Heart left ventricle (tissue), 16 donors: Measurements from ENCODE around the gene SYNE4. TPM values are rescaled to one million over a fixed set of nuclear protein-coding genes. Genes with fewer than 3 reads are reported as not detected.

Experiments
- ATAC-seq, 4 donors: fragments of 200-7000 bp; cut with Tn5 transposase; one replicate each; pipeline ENCODE4 v1.9.1; 2020 to 2022; ENCODE audit warnings: moderate library complexity in 4 of 4, mild to moderate bottlenecking in 3 of 4, moderate number of reproducible peaks in 1 of 4
- DNase-seq, 5 donors: peaks; one replicate each; pipeline ENCODE4 v3.0.0-alpha.2; 2020
- H3K27ac ChIP-seq, 12 donors: fragments of 200-600 bp; sonication (generic) in 4 of 12; one replicate each; pipeline versions ENCODE4 v1.5.0 to v1.8.0; 2016 to 2022; ENCODE audit warnings: mild to moderate bottlenecking in 2 of 12
- H3K27me3 ChIP-seq, 9 donors: fragments of 200-600 bp; sonication (generic) in 2 of 9; one replicate each; pipeline versions ENCODE4 v1.5.1 to v1.8.0; 2016 to 2022; ENCODE audit warnings: mild to moderate bottlenecking in 3 of 9
- H3K36me3 ChIP-seq, 9 donors: fragments of 200-600 bp; sonication (generic) in 2 of 9; one replicate each; pipeline versions ENCODE4 v1.5.0 to v1.8.0; 2018 to 2022; ENCODE audit warnings: mild to moderate bottlenecking in 2 of 9
- H3K4me1 ChIP-seq, 12 donors: fragments of 200-600 bp; sonication (generic) in 4 of 12; one replicate each; pipeline versions ENCODE4 v1.5.0 to v1.8.0; 2016 to 2022; ENCODE audit warnings: mild to moderate bottlenecking in 3 of 12
- H3K4me3 ChIP-seq, 12 donors: fragments of 200-600 bp; sonication (generic) in 4 of 12; one replicate each; pipeline versions ENCODE4 v1.5.0 to v1.8.0; 2017 to 2022; ENCODE audit warnings: mild to moderate bottlenecking in 9 of 12, moderate library complexity in 4 of 12
- H3K9me3 ChIP-seq, 12 donors: fragments of 200-600 bp; sonication (generic) in 4 of 12; one replicate each; pipeline versions ENCODE4 v1.5.0 to v1.8.0; 2016 to 2022; ENCODE audit warnings: mild to moderate bottlenecking in 1 of 12
- POLR2A ChIP-seq, 2 donors: fragments of 450-650 bp; IDR thresholded peaks; one replicate each; pipeline ENCODE4 v1.6.1; 2017; ENCODE audit warnings: antibody characterized with exemption in 2 of 2, mild to moderate bottlenecking in 2 of 2, moderate library complexity in 2 of 2
- WGBS, 4 donors: extraction: QIAGEN DNeasy Blood & Tissue Kit in 2 of 4; methylation state at CpG; one replicate each; pipeline versions ENCODE4 v1.1.5 to v1.1.7; 2013 to 2018; 5-methylcytosine and 5-hydroxymethylcytosine counted together
- intact Hi-C, 10 donors: fragments of 100-400 bp; cut with DNase I; formaldehyde crosslinking; loops; one replicate each; pipeline versions ENCODE4 v1.11.1 to v1.14.2; 2022
- polyA plus RNA-seq, 2 donors: library from polyadenylated mRNA; stranded (reverse); fragments of 200-250 nt; gene quantifications; one replicate each; pipeline ENCODE4 v1.2.3, GENCODE V29; 2013
- total RNA-seq, 9 donors: library from RNA; depleted of rRNA in 2 of 9; stranded (reverse); fragments of >200 nt in 2 of 9; fragmentation: NEBNext Ultra II Directional in 3 of 9; extraction: Animal tissue kit (Norgen Biotek cat#: 25700) in 3 of 9; gene quantifications; one replicate each; pipeline versions ENCODE4 v1.1.0 to v1.2.4, GENCODE V29; 2016 to 2023
- TF ChIP-seq, protein P1 (sequence below), 12 donors: fragments of 200-600 bp; sonication (generic) in 4 of 12; IDR thresholded peaks; one replicate each; pipeline versions ENCODE4 v1.5.0 to v1.8.0; 2018 to 2022; ENCODE audit warnings: antibody characterized with exemption in 12 of 12, mild to moderate bottlenecking in 5 of 12
- donor health status: ischemic (EF 13 %, LVEDD 7.1; RV severe dilation, severe dysfunction).
- donor health status: healthy with polysubstance abuse.
- donor health status: DM: no; HTN: yes; CAD: no.
- donor health status: DM: no; HTN: no; CAD: no.
- donor health status: ischemic (EF 25% LVEDD 6.9; RV normal size, moderate dysfunction).
- donor health status: ischemic (EF 25% LVEDD 5.7; RV mildly dilated, moderate dysfunction).
- donor health status: healthy.
- donor health status: DM: yes; HTN: yes; CAD: no.
- donor health status: ischemic (EF 35%, LVEDD 5.7; RV mildly dilated, moderate dysfunction).
- donor health status: nonischemic (EF 11% LVEDD 7.7; RV severe dilation, severe dysfunction).
- donor health status: DM: yes; HTN: yes; CAD: no.
- donor health status: PGD.
- donor health status: ischemic (EF 29% LVEDD 5.4; RV normal size, mild dysfunction).
- donor health status: nonischemic (EF 23%, LVEDD 6.1; RV moderate dilation, normal function).

The SYNE4 gene
- total and polyA plus RNA-seq, 11 donors: 0.12 to 0.50 (median 0.17) TPM; not detected in 4

- no peaks in the 10 kb centered on the region for H3K9me3 ChIP-seq
- no peaks in the 10 kb centered on the region for H3K27me3 ChIP-seq
- intact Hi-C loops: no loop called here
- no peak overlapping the region for H3K4me3 ChIP-seq
- TF ChIP-seq POLR2A (IDR thresholded peaks at IDR 0.05): no peak
- TF ChIP-seq, protein P1, sequence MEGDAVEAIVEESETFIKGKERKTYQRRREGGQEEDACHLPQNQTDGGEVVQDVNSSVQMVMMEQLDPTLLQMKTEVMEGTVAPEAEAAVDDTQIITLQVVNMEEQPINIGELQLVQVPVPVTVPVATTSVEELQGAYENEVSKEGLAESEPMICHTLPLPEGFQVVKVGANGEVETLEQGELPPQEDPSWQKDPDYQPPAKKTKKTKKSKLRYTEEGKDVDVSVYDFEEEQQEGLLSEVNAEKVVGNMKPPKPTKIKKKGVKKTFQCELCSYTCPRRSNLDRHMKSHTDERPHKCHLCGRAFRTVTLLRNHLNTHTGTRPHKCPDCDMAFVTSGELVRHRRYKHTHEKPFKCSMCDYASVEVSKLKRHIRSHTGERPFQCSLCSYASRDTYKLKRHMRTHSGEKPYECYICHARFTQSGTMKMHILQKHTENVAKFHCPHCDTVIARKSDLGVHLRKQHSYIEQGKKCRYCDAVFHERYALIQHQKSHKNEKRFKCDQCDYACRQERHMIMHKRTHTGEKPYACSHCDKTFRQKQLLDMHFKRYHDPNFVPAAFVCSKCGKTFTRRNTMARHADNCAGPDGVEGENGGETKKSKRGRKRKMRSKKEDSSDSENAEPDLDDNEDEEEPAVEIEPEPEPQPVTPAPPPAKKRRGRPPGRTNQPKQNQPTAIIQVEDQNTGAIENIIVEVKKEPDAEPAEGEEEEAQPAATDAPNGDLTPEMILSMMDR (IDR thresholded peaks at IDR 0.05): no peak
- peaks cover 0 to 49% (median 12%) of the 10 kb centered on the region in 9 donors for H3K36me3 ChIP-seq
- H3K27ac ChIP-seq: no peak overlapping the region
- ATAC-seq (no peak), DNase-seq (no peak)
- no peaks in the 10 kb centered on the region for H3K4me1 ChIP-seq
- 94 to 97% (median 97%) methylated on average over 5 of the region's 5 CpGs for WGBS, 4 donors
These were observed 14.8 kb upstream of the SYNE4 start for GRCh38 chr19:36023432-36023831.

DNA sequence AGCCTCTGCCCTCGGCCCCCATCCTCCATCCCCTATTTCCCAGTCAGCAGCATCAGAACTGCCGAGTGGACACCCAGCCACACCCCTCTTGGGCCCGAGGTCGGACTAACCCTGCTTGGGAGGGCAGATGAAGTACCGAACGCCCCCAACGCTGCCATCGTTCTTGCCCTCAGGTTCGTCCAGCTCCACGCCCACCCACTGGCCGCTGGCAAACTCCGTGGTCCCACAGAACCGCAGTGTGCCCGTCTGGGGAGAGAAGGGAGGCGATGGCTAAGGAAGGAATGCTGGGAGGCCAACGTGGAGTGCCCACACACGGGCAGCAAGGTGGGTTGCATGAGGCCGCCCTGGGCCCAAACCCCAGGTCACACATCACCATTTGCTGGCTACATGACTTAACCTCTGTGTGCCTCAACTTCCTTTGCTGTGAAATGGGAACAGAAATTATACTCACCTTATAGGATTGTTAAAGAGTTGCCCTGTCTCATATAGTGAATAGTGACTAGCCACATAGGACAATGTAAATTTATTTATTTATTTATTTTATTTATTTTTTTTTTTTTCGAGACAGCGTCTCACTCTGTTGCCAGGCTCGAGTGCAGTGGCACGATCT is 10.6 kb upstream of the SYNE4 start:
- Histone ChIP-seq H3K4me1 (peaks cover 0 to 7% (median 5%) of the 10 kb centered on the region in 12 donors), H3K36me3 (peaks cover 0 to 48% (median 15%) of the 10 kb centered on the region in 9 donors), H3K9me3 (no peaks in the 10 kb centered on the region), H3K27me3 (no peaks in the 10 kb centered on the region), H3K4me3 (no peak overlapping the region), H3K27ac (no peak overlapping the region)
- ATAC-seq (no peak), DNase-seq (no peak)
- intact Hi-C loops: loop anchor here in 1 of 10 donors (5.0 kb wide), 1 partner anchor 33 kb away; the partner anchor contains the start of genes THAP8 and WDR62
- TF ChIP-seq, protein P1 (IDR thresholded peaks at IDR 0.05): no peak
- TF ChIP-seq POLR2A (IDR thresholded peaks at IDR 0.05): no peak
- WGBS, 4 donors: 91 to 94% (median 92%) methylated on average over 17 to 22 of the region's 22 CpGs

DNA sequence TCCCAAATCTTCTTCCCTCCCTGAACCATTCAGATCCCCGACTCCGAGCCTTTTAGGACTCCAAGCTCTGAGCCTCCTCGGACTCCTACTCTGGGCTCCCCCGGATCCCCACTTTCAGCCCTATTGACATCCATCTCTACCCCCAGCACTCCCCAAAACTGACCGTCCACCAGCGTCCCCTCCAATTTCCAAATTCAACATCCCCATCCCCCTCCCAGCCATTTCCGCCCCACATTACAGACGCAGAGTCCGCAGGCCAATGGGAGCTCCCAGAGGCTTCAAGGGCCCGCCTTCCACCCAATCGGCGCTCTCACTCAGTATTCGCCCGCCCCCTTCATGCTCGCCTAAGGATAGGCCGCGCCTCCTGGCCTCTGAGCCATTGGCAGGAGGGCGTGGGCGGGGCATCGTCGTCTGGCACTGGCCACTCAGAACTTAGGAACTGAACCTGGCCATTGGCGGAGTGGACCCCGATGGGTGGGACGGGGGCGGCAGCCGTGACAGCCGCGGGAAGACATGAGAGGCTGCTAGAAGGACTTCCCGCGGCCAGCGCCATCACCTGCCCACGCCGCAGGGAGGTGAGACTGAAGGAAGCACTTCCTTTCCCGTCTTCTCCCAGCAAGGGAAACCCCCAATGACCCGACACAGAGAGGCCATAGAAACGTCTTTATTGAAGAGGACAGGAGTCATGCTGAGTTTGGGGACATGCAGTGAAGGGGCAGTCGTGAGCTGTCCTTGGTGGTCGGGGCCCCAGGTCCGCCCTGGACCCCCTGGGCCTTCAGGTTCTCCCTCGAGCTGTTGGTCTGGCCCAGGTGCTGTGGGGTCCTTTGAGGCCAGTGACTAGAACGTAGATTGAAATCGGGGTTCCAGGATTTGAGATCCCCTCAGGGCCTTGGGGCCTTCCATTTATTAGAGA is 5.7 kb upstream of the SYNE4 start, which contains the start of gene ALKBH6:
Gene ALKBH6, minus strand, starts transcription at position 202 of the 913 bp plus-strand sequence. CDS start 816 bp downstream, outside the sequence.
- H3K4me1 ChIP-seq: peaks cover 0 to 21% (median 11%) of the 10 kb centered on the region in 12 donors
- peak; percentile 100 for DNase-seq
- ATAC-seq: peak; percentile 98 to 100 (median 100)
- peak within 1 kb of the TSS; percentile 44 to 98 (median 74) for H3K4me3 ChIP-seq
- WGBS, 4 donors: 2 to 3% (median 2%) methylated on average over 41 to 42 of the region's 42 CpGs
- no peaks in the 10 kb centered on the region for H3K9me3 ChIP-seq
- H3K36me3 ChIP-seq: peaks cover 0 to 12% (median 5%) of the 10 kb centered on the region in 9 donors
- H3K27me3 ChIP-seq: no peaks in the 10 kb centered on the region
- intact Hi-C loops: loop anchor here in 3 of 10 donors (1.0 to 5.0 kb wide), 3 partner anchors 19 to 40 kb away; partner anchors contain the start of genes THAP8 (in 3 of the 3), WDR62 (in 3 of the 3) and SDHAF1 (in 1 of the 3)
- H3K27ac ChIP-seq: peak within 1 kb of the TSS; percentile 25 to 89 (median 71)
- peak in 1 of 2 donors; percentile 13 for TF ChIP-seq POLR2A (IDR thresholded peaks at IDR 0.05)
- TF ChIP-seq, protein P1 (IDR thresholded peaks at IDR 0.05): peak in 1 of 12 donors; percentile 15
